Endothelial cell of umbilical vein (primary cell): ENCODE measurements around the gene GNG2. TPM values are rescaled to one million over a fixed set of nuclear protein-coding genes. Genes with fewer than 3 reads are reported as not detected.

ENCODE experiments used
- BruUV-seq: library from RNA; stranded (reverse); fragments of 400-500 nt; replicated peaks from 2 replicates; lab custom pipeline; 2021; lab: Mats Ljungman, UMichigan
- CTCF ChIA-PET: fragments of 300-600, 350-600 bp; sonication (Branson Sonifier 250); formaldehyde crosslinking; loops from one replicate; lab custom pipeline; 2021; ENCODE audit warnings: antibody characterized with exemption, inconsistent platforms; lab: Charles Lee
- POLR2A ChIA-PET: fragments of 300-600, 350-600 bp; sonication (Branson Sonifier 250); formaldehyde crosslinking; loops from one replicate; lab custom pipeline; 2021; ENCODE audit warnings: antibody characterized with exemption, inconsistent platforms; lab: Charles Lee
- DNase-seq: peaks from one replicate; pipeline ENCODE4 v3.0.0-alpha.2; 2011; ENCODE audit warnings: low read depth, low spot score
- FAIRE-seq: peaks from 2 replicates; lab custom pipeline; 2011; peaks lifted over from hg19 to GRCh38; lab: Jason Lieb, UNC
- H2AFZ ChIP-seq: 2 replicates; pipeline ENCODE4 v1.6.0; 2012; ENCODE audit warnings: low read depth, low read length, control low read depth, inconsistent platforms
- H3K27ac ChIP-seq: 2 replicates; pipeline ENCODE4 v1.5.1; 2011; ENCODE audit warnings: low read depth, mild to moderate bottlenecking, control low read depth, low read length, moderate library complexity; ENCODE audit not compliant: insufficient read depth
- H3K27me3 ChIP-seq, 2 experiments: 2 replicates each; pipeline versions ENCODE4 v1.6.0 to v1.6.1; 2011; ENCODE audit warnings: low read length in 2 of 2, mixed read lengths in 1 of 2; ENCODE audit not compliant: control insufficient read depth in 2 of 2, insufficient read depth in 2 of 2
- H3K36me3 ChIP-seq, 2 experiments: 2 replicates in 1 of 2; 3 replicates in 1 of 2; pipeline ENCODE4 v1.5.1; 2011; ENCODE audit warnings: low read length in 2 of 2, mild to moderate bottlenecking in 1 of 2, moderate library complexity in 1 of 2; ENCODE audit not compliant: control insufficient read depth in 2 of 2, insufficient read depth in 2 of 2; ENCODE audit errors: extremely low read depth in 1 of 2
- H3K4me1 ChIP-seq: 3 replicates; pipeline ENCODE4 v1.5.1; 2011; ENCODE audit warnings: mild to moderate bottlenecking, low read length; ENCODE audit not compliant: control insufficient read depth, insufficient read depth; ENCODE audit errors: extremely low read depth
- H3K4me2 ChIP-seq: 2 replicates; pipeline ENCODE4 v1.6.1; 2011; ENCODE audit warnings: low read length, control low read depth, mixed read lengths; ENCODE audit not compliant: insufficient read depth
- H3K4me3 ChIP-seq, 3 experiments: fragments of 200-600 bp in 1 of 3; sonication (generic), shearing (Covaris generic) in 1 of 3; replicated peaks in 1 of 3; 2 replicates each; pipeline ENCODE4 v1.5.1; 2011 to 2016; ENCODE audit warnings: control low read depth in 3 of 3, low read length in 3 of 3, mild to moderate bottlenecking in 2 of 3, inconsistent platforms in 1 of 3, low read depth in 1 of 3, moderate library complexity in 1 of 3; ENCODE audit not compliant: insufficient read depth in 1 of 3
- H3K79me2 ChIP-seq: 2 replicates; pipeline ENCODE4 v1.6.0; 2012; ENCODE audit warnings: low read length, inconsistent platforms; ENCODE audit not compliant: control insufficient read depth, insufficient read depth
- H3K9ac ChIP-seq: replicated peaks from 2 replicates; pipeline ENCODE3; 2011; ENCODE audit warnings: low read length, control low read depth; ENCODE audit not compliant: insufficient read depth; ENCODE audit errors: extremely low read depth
- H3K9me1 ChIP-seq: replicated peaks from 3 replicates; pipeline ENCODE4 v1.6.0; 2011; ENCODE audit warnings: mild to moderate bottlenecking, low read length; ENCODE audit not compliant: control insufficient read depth, insufficient read depth; ENCODE audit errors: extremely low read depth
- H3K9me3 ChIP-seq: replicated peaks from 2 replicates; pipeline ENCODE4 v1.5.1; 2012; ENCODE audit warnings: low read length, inconsistent platforms; ENCODE audit not compliant: control insufficient read depth, insufficient read depth
- H4K20me1 ChIP-seq: replicated peaks from 2 replicates; pipeline ENCODE3; 2011; ENCODE audit warnings: mild to moderate bottlenecking, low read length; ENCODE audit not compliant: control insufficient read depth, insufficient read depth; ENCODE audit errors: extremely low read depth
- CTCF ChIP-seq, 2 donors: IDR thresholded peaks; 1 replicate in 1 of 2; 2 replicates in 1 of 2; pipeline ENCODE4 v1.5.1; 2011; ENCODE audit warnings: low read length in 2 of 2, mild to moderate bottlenecking in 2 of 2, moderate library complexity in 2 of 2, control low read depth in 1 of 2, inconsistent platforms in 1 of 2, low read depth in 1 of 2; ENCODE audit not compliant: insufficient read depth in 1 of 2; ENCODE audit errors: extremely low read depth in 1 of 2
- EZH2 ChIP-seq: IDR thresholded peaks from 2 replicates; pipeline ENCODE4 v1.6.1; 2012; ENCODE audit warnings: borderline replicate concordance, low read depth, mild to moderate bottlenecking, moderate library complexity, low read length, inconsistent platforms; ENCODE audit not compliant: severe bottlenecking
- FOS ChIP-seq: IDR thresholded peaks from 2 replicates; pipeline ENCODE4 v1.6.1; 2011; ENCODE audit warnings: mild to moderate bottlenecking, low read length, moderate library complexity, borderline replicate concordance; ENCODE audit not compliant: insufficient read depth
- GATA2 ChIP-seq: IDR thresholded peaks from 2 replicates; pipeline ENCODE4 v1.7.0; 2011; ENCODE audit warnings: low read depth, mild to moderate bottlenecking, moderate library complexity, mixed read lengths, low read length; ENCODE audit not compliant: insufficient read length, insufficient read depth
- JUN ChIP-seq: IDR thresholded peaks from 2 replicates; pipeline ENCODE4 v1.6.1; 2011; ENCODE audit warnings: borderline replicate concordance, low read depth; ENCODE audit not compliant: insufficient read length, insufficient read depth
- MAX ChIP-seq: IDR thresholded peaks from 2 replicates; pipeline ENCODE4 v1.6.1; 2011; ENCODE audit not compliant: insufficient read depth, insufficient read length
- MYC ChIP-seq: IDR thresholded peaks from one replicate; pipeline ENCODE4 v1.6.1; 2011; ENCODE audit warnings: mild to moderate bottlenecking, low read depth, low read length
- POLR2A ChIP-seq: IDR thresholded peaks from 2 replicates; pipeline ENCODE4 v1.6.1; 2012; ENCODE audit warnings: low read depth, mild to moderate bottlenecking, control low read depth, low read length
- POLR2AphosphoS5 ChIP-seq: IDR thresholded peaks from 2 replicates; pipeline ENCODE4 v1.6.1; 2012; ENCODE audit warnings: low read depth, mild to moderate bottlenecking, control low read depth, low read length, moderate library complexity; ENCODE audit not compliant: insufficient read depth
- dilution Hi-C: fragments of 300-500 bp; cut with MboI; formaldehyde crosslinking; loops from one replicate; pipeline ENCODE4 v1.15.0; 2019; ENCODE audit warnings: low sequenced_read_pairs; ENCODE audit not compliant: extremely low pct_ligation_motif_present
- intact Hi-C: fragments of 100-400 bp; cut with micrococcal nuclease; formaldehyde crosslinking; loops from one replicate; pipeline ENCODE4 v1.10.0; 2022
- polyA plus RNA-seq, 4 experiments: library from polyadenylated mRNA; depleted of rRNA in 3 of 4; stranded (reverse) in 3 of 4; unstranded in 1 of 4; fragments of >200 nt; gene quantifications; 2 replicates each; pipeline versions ENCODE4 v1.2.1 to v1.2.3, GENCODE V29; 2011 to 2012; ENCODE audit warnings: missing spikeins in 1 of 4
- total RNA-seq: library from RNA; stranded (reverse); gene quantifications from 2 replicates; pipeline ENCODE4 v1.2.3, GENCODE V29; 2021

GNG2 gene
- total and polyA plus RNA-seq, 2 donors (not counting 3 experiments of a cell fraction or from before 2014, with no cell fraction given): not detected

- no peaks in the 10 kb centered on the region for H3K79me2 ChIP-seq
- no peak overlapping the region for H2AFZ ChIP-seq
- FAIRE-seq (no peak), DNase-seq (no peak)
- no peaks in the 10 kb centered on the region for H3K9me1 ChIP-seq
- peaks cover 14 to 15% of the 10 kb centered on the region in 2 experiments for H3K27me3 ChIP-seq
- no TSS peak for BruUV-seq
- H3K4me2 ChIP-seq: no peak overlapping the region
- no peak overlapping the region for H3K4me3 ChIP-seq
- ChIA-PET POLR2A (no interaction called here), CTCF (no interaction called here)
- no peak overlapping the region for H3K9ac ChIP-seq
- TF ChIP-seq MYC: no peak
- TF ChIP-seq JUN: no peak
- TF ChIP-seq EZH2: no peak
- no peak for TF ChIP-seq POLR2AphosphoS5
- no peak for TF ChIP-seq FOS
- intact Hi-C loops (no loop called here), dilution Hi-C loops (no loop called here)
- no peaks in the 10 kb centered on the region for H4K20me1 ChIP-seq
- no peak overlapping the region for H3K27ac ChIP-seq
- H3K9me3 ChIP-seq: no peaks in the 10 kb centered on the region
- H3K4me1 ChIP-seq: no peaks in the 10 kb centered on the region
- H3K36me3 ChIP-seq: no peaks in the 10 kb centered on the region
These were observed 36.2 kb upstream of the GNG2 start for GRCh38 chr14:51824191-51824590.

- no peak overlapping the region for H3K4me2 ChIP-seq
- H3K9me3 ChIP-seq: no peaks in the 10 kb centered on the region
- CTCF ChIA-PET: no interaction called here
- no peak overlapping the region for H3K27ac ChIP-seq
- no peak overlapping the region for H3K9ac ChIP-seq
- no peak overlapping the region for H3K4me3 ChIP-seq
- no peak for FAIRE-seq
- BruUV-seq: no TSS peak
- dilution Hi-C loops (no loop called here), intact Hi-C loops (loop anchor here (2.0 kb wide), 1 partner anchor 153 kb away; no protein-coding TSS in a partner anchor)
- H3K9me1 ChIP-seq: no peaks in the 10 kb centered on the region
- H4K20me1 ChIP-seq: no peaks in the 10 kb centered on the region
- no peaks in the 10 kb centered on the region for H3K4me1 ChIP-seq
- peaks cover 15 to 20% of the 10 kb centered on the region in 2 experiments for H3K27me3 ChIP-seq
- no peaks in the 10 kb centered on the region for H3K36me3 ChIP-seq
- no peak overlapping the region for H2AFZ ChIP-seq
- H3K79me2 ChIP-seq: no peaks in the 10 kb centered on the region
- POLR2A ChIA-PET: no interaction called here
- no peak for TF ChIP-seq MAX
- no peak for TF ChIP-seq JUN
- TF ChIP-seq GATA2: no peak
- TF ChIP-seq EZH2: no peak
- no peak for TF ChIP-seq POLR2A
- TF ChIP-seq CTCF (IDR thresholded peaks at IDR 0.05; ENCODE audit: extremely low read depth in 1 of 2, insufficient read depth in 1 of 2, low read depth in 1 of 2, low read length in 2 of 2): no peak
- TF ChIP-seq MYC: no peak
- no peak for TF ChIP-seq FOS
- no peak for TF ChIP-seq POLR2AphosphoS5
- DNase-seq: no peak
These were observed 34.5 kb upstream of the GNG2 start for GRCh38 chr14:51825926-51826325.
